OCI-LY7 (cell line): ENCODE results near the gene DYNC2H1. TPM values are rescaled to one million over a fixed set of nuclear protein-coding genes. Genes with fewer than 3 reads are reported as not detected.

Experiments used
- BruUV-seq: library from RNA; stranded (reverse); fragments of 400-500 nt; replicated peaks from 2 replicates; lab custom pipeline; 2021; lab: Mats Ljungman, UMichigan
- CTCF ChIA-PET: fragments of 300-600 bp; sonication (Branson Sonifier 250); formaldehyde crosslinking; loops from one replicate; lab custom pipeline; 2022; ENCODE audit warnings: antibody characterized with exemption; ENCODE audit not compliant: unreplicated experiment; lab: Charles Lee
- POLR2A ChIA-PET: fragments of 300-600 bp; sonication (Branson Sonifier 250); formaldehyde crosslinking; loops from one replicate; lab custom pipeline; 2022; ENCODE audit warnings: antibody characterized with exemption; lab: Charles Lee
- DNase-seq: peaks from one replicate; pipeline ENCODE4 v3.0.0-alpha.2; 2015; ENCODE audit warnings: low spot score
- H2AFZ ChIP-seq: fragments of 200-600 bp; sonication (generic), shearing (Covaris generic); 2 replicates; pipeline ENCODE4 v1.6.1; 2014; ENCODE audit warnings: mild to moderate bottlenecking, antibody characterized with exemption, low read length, moderate library complexity
- H3K27ac ChIP-seq: fragments of 200-600 bp; sonication (generic); 2 replicates; pipeline ENCODE4 v1.5.1; 2014; ENCODE audit warnings: mixed run types, low read depth, mild to moderate bottlenecking, moderate library complexity, low read length, inconsistent platforms; ENCODE audit not compliant: poor library complexity, severe bottlenecking
- H3K36me3 ChIP-seq: fragments of 200-600 bp; sonication (generic); 2 replicates; pipeline ENCODE4 v1.6.1; 2014; ENCODE audit warnings: mild to moderate bottlenecking, antibody characterized with exemption, low read length, moderate library complexity, mixed read lengths; ENCODE audit not compliant: insufficient read depth
- H3K4me1 ChIP-seq: fragments of 200-600 bp; sonication (generic); 2 replicates; pipeline ENCODE4 v1.5.1; 2014; ENCODE audit warnings: mild to moderate bottlenecking, low read length; ENCODE audit not compliant: insufficient read depth, poor library complexity, severe bottlenecking
- H3K4me2 ChIP-seq: fragments of 200-600 bp; sonication (generic); 2 replicates; pipeline ENCODE4 v1.6.1; 2014; ENCODE audit warnings: mild to moderate bottlenecking, low read length
- H3K4me3 ChIP-seq: fragments of 200-600 bp; sonication (generic); 2 replicates; pipeline ENCODE4 v1.5.1; 2014; ENCODE audit warnings: mild to moderate bottlenecking, low read depth, low read length; ENCODE audit not compliant: poor library complexity, severe bottlenecking
- H3K79me2 ChIP-seq: fragments of 200-600 bp; sonication (generic); 2 replicates; pipeline ENCODE4 v1.6.1; 2016; ENCODE audit warnings: low read depth, mild to moderate bottlenecking, low read length, moderate library complexity, mixed read lengths; ENCODE audit not compliant: insufficient read depth
- H3K9me2 ChIP-seq: fragments of 200-600 bp; sonication (generic); 2 replicates; pipeline ENCODE4 v1.6.1; 2016; ENCODE audit warnings: mild to moderate bottlenecking, low read length, mixed read lengths; ENCODE audit not compliant: insufficient read depth
- H3K9me3 ChIP-seq: fragments of 200-600 bp; sonication (generic); 2 replicates; pipeline ENCODE4 v1.6.1; 2014; ENCODE audit warnings: mild to moderate bottlenecking, mixed run types, low read length, mixed read lengths
- H4K20me1 ChIP-seq: fragments of 200-600 bp; sonication (generic); 2 replicates; pipeline ENCODE4 v1.6.1; 2014; ENCODE audit warnings: mild to moderate bottlenecking, antibody characterized with exemption, low read length, moderate library complexity, mixed read lengths; ENCODE audit not compliant: insufficient read depth
- CTCF ChIP-seq: fragments of 200-600 bp; sonication (generic); conservative IDR thresholded peaks from 2 replicates; pipeline ENCODE4 v1.5.1; 2014; ENCODE audit warnings: mild to moderate bottlenecking, antibody characterized with exemption, low read length, moderate library complexity, mixed read lengths
- EZH2phosphoT487 ChIP-seq: fragments of 200-600 bp; sonication (generic); IDR thresholded peaks from 2 replicates; pipeline ENCODE4 v1.6.1; 2018; ENCODE audit warnings: low read depth, borderline replicate concordance, mild to moderate bottlenecking, mixed run types, antibody characterized with exemption, low read length, moderate library complexity, mixed read lengths
- intact Hi-C: fragments of 100-400 bp; cut with micrococcal nuclease; formaldehyde crosslinking; loops from one replicate; pipeline ENCODE4 v1.10.0; 2022; ENCODE audit not compliant: unreplicated experiment
- total RNA-seq, 2 experiments: library from RNA; depleted of rRNA in 1 of 2; stranded (reverse); fragments of >200 nt in 1 of 2; shearing (Covaris generic) in 1 of 2; gene quantifications; 2 replicates each; pipeline ENCODE4 v1.2.3, GENCODE V29; 2014 to 2022

DYNC2H1 gene
- total RNA-seq, 2 experiments from 2014 or later = 0.44 to 1.1 TPM

DNA sequence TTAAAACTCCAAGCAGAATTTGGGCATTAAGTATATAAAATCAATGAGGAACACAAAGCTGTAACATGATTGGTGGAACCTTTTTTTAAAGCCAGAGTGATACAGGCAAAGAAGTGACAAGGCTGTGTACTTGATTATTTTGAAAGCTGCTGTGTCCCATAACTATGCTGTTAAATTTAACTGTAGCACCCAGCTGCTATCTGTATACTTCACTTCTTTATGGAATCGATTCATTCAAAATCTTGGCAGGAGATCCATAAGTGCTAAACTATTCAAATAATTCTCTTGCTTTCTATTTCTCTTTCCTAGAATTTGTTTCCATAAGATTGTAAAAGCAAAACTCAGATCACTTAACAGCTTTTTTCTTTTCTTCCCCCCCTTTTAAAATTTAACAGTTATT is 231.7 kb downstream of the DYNC2H1 start:
- intact Hi-C loops = no loop called here
- Histone ChIP-seq H3K9me3 (no peaks in the 10 kb centered on the region), H3K36me3 (no peaks in the 10 kb centered on the region), H3K9me2 (no peaks in the 10 kb centered on the region), H3K4me1 (no peaks in the 10 kb centered on the region), H3K4me3 (no peak overlapping the region), H2AFZ (no peak overlapping the region), H4K20me1 (no peaks in the 10 kb centered on the region), H3K27ac (no peak overlapping the region), H3K4me2 (no peak overlapping the region), H3K79me2 (no peaks in the 10 kb centered on the region)
- TF ChIP-seq EZH2phosphoT487 (no peak), CTCF (no peak)
- BruUV-seq = no TSS peak
- CTCF ChIA-PET = no interaction called here
- POLR2A ChIA-PET = no interaction called here
- no peak for DNase-seq

- H3K9me3 ChIP-seq = no peaks in the 10 kb centered on the region
- no peaks in the 10 kb centered on the region for H3K9me2 ChIP-seq
- H3K36me3 ChIP-seq = no peaks in the 10 kb centered on the region
- TF ChIP-seq CTCF (no peak), EZH2phosphoT487 (no peak)
- H2AFZ ChIP-seq = no peak overlapping the region
- no peak for DNase-seq
- no peak overlapping the region for H3K4me3 ChIP-seq
- H3K27ac ChIP-seq = no peak overlapping the region
- no TSS peak for BruUV-seq
- H4K20me1 ChIP-seq = no peaks in the 10 kb centered on the region
- H3K4me2 ChIP-seq = no peak overlapping the region
- no peaks in the 10 kb centered on the region for H3K79me2 ChIP-seq
- H3K4me1 ChIP-seq = no peaks in the 10 kb centered on the region
- intact Hi-C loops = no loop called here
- POLR2A ChIA-PET = interaction anchor here (0.6 to 1.4 kb wide), 2 partner anchors 12 to 324 kb away, joined by 4 read pairs; no protein-coding TSS in a partner anchor
- CTCF ChIA-PET = no interaction called here
Measured at GRCh38 chr11:103344886-103345285, 235.7 kb downstream of the DYNC2H1 start.

DNA sequence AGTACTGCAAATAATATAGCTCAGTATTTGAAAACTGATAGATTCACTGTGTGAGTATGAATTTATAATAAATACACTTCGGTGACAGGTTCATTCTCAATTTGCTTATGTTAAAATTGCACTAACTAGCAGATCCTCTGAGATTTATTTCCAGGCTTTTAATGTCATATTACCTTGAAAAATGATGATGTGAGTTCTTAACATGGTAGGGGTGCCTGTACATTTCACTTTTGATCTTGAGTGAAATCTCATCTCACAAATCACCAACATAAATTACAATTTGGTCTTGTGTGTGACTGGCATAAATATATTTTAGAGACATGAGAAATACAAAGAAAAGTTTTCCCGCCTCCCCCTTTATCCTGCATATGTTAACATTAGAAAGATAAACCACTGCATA is 240.4 kb downstream of the DYNC2H1 start:
- POLR2A ChIA-PET = no interaction called here
- H3K36me3 ChIP-seq = no peaks in the 10 kb centered on the region
- no peaks in the 10 kb centered on the region for H4K20me1 ChIP-seq
- no peaks in the 10 kb centered on the region for H3K9me2 ChIP-seq
- no peaks in the 10 kb centered on the region for H3K4me1 ChIP-seq
- intact Hi-C loops = no loop called here
- TF ChIP-seq CTCF = no peak
- TF ChIP-seq EZH2phosphoT487 = no peak
- no peaks in the 10 kb centered on the region for H3K9me3 ChIP-seq
- H3K4me3 ChIP-seq = no peak overlapping the region
- no peaks in the 10 kb centered on the region for H3K79me2 ChIP-seq
- no peak overlapping the region for H2AFZ ChIP-seq
- H3K27ac ChIP-seq = no peak overlapping the region
- H3K4me2 ChIP-seq = no peak overlapping the region
- no peak for DNase-seq
- CTCF ChIA-PET = no interaction called here
- no TSS peak for BruUV-seq
